ENCODE results near the gene IL17B. TPM values are rescaled to one million over a fixed set of nuclear protein-coding genes. Genes with fewer than 3 reads are reported as not detected.

IL17B gene
- total and polyA plus RNA-seq, 2 donors (not counting 3 experiments of a cell fraction or from before 2014, with no cell fraction given) = not detected

- no TSS peak for BruUV-seq (replicated peaks)
- DNase-seq (ENCODE audit: low read depth, low spot score) (no peak), FAIRE-seq (no peak)
- Histone ChIP-seq H3K4me2 (ENCODE audit: insufficient read depth, low read length) (no peak overlapping the region), H4K20me1 (replicated peaks; ENCODE audit: control insufficient read depth, extremely low read depth, insufficient read depth, low read length) (no peaks in the 10 kb centered on the region), H2AFZ (ENCODE audit: low read depth, low read length) (no peak overlapping the region), H3K9me1 (replicated peaks; ENCODE audit: control insufficient read depth, extremely low read depth, insufficient read depth, low read length) (no peaks in the 10 kb centered on the region), H3K27ac (ENCODE audit: insufficient read depth, low read depth, low read length) (no peak overlapping the region), H3K79me2 (ENCODE audit: control insufficient read depth, insufficient read depth, low read length) (no peaks in the 10 kb centered on the region), H3K27me3 (ENCODE audit: control insufficient read depth in 2 of 2, insufficient read depth in 2 of 2, low read length in 2 of 2) (no peaks in the 10 kb centered on the region), H3K4me3 (replicated peaks in 1 of 3; ENCODE audit: insufficient read depth in 1 of 3, low read depth in 1 of 3, low read length in 3 of 3) (no peak overlapping the region), H3K9ac (replicated peaks; ENCODE audit: extremely low read depth, insufficient read depth, low read length) (no peak overlapping the region), H3K36me3 (ENCODE audit: control insufficient read depth in 2 of 2, extremely low read depth in 1 of 2, insufficient read depth in 2 of 2, low read length in 2 of 2) (no peaks in the 10 kb centered on the region), H3K4me1 (ENCODE audit: control insufficient read depth, extremely low read depth, insufficient read depth, low read length) (peaks cover 13% of the 10 kb centered on the region), H3K9me3 (replicated peaks; ENCODE audit: control insufficient read depth, insufficient read depth, low read length) (no peaks in the 10 kb centered on the region)
- ChIA-PET CTCF (interaction anchor here (0.9 to 1.7 kb wide), 5 partner anchors 15 to 111 kb away, joined by 3 to 4 read pairs (median 4); no protein-coding TSS in a partner anchor), POLR2A (no interaction called here)
- intact Hi-C loops (cut with micrococcal nuclease) = no loop called here
- TF ChIP-seq MAX (IDR thresholded peaks at IDR 0.05; ENCODE audit: insufficient read depth, insufficient read length) = no peak
- TF ChIP-seq GATA2 (IDR thresholded peaks at IDR 0.05; ENCODE audit: insufficient read depth, insufficient read length, low read depth, low read length) = no peak
- TF ChIP-seq POLR2A (IDR thresholded peaks at IDR 0.05; ENCODE audit: low read depth, low read length) = no peak
- TF ChIP-seq POLR2AphosphoS5 (IDR thresholded peaks at IDR 0.05; ENCODE audit: insufficient read depth, low read depth, low read length) = no peak
- TF ChIP-seq FOS (IDR thresholded peaks at IDR 0.05; ENCODE audit: borderline replicate concordance, insufficient read depth, low read length) = no peak
- TF ChIP-seq MYC (IDR thresholded peaks at IDR 0.05; ENCODE audit: low read depth, low read length) = no peak
- TF ChIP-seq JUN (IDR thresholded peaks at IDR 0.05; ENCODE audit: borderline replicate concordance, insufficient read depth, insufficient read length, low read depth) = no peak
- dilution Hi-C loops (cut with MboI; ENCODE audit: extremely low pct_ligation_motif_present, low sequenced_read_pairs) = no loop called here
These were observed 48.9 kb upstream of the IL17B start for GRCh38 chr5:149428032-149428431.

GRCh38 chr5:149427374-149427773, 48.3 kb upstream of the IL17B start:
- Histone ChIP-seq H3K36me3 (ENCODE audit: control insufficient read depth in 2 of 2, extremely low read depth in 1 of 2, insufficient read depth in 2 of 2, low read length in 2 of 2) (no peaks in the 10 kb centered on the region), H3K9ac (replicated peaks; ENCODE audit: extremely low read depth, insufficient read depth, low read length) (no peak overlapping the region), H2AFZ (ENCODE audit: low read depth, low read length) (no peak overlapping the region), H3K4me3 (replicated peaks in 1 of 3; ENCODE audit: insufficient read depth in 1 of 3, low read depth in 1 of 3, low read length in 3 of 3) (no peak overlapping the region), H4K20me1 (replicated peaks; ENCODE audit: control insufficient read depth, extremely low read depth, insufficient read depth, low read length) (no peaks in the 10 kb centered on the region), H3K27me3 (ENCODE audit: control insufficient read depth in 2 of 2, insufficient read depth in 2 of 2, low read length in 2 of 2) (no peaks in the 10 kb centered on the region), H3K27ac (ENCODE audit: insufficient read depth, low read depth, low read length) (no peak overlapping the region), H3K4me1 (ENCODE audit: control insufficient read depth, extremely low read depth, insufficient read depth, low read length) (peaks cover 18% of the 10 kb centered on the region), H3K79me2 (ENCODE audit: control insufficient read depth, insufficient read depth, low read length) (no peaks in the 10 kb centered on the region), H3K9me3 (replicated peaks; ENCODE audit: control insufficient read depth, insufficient read depth, low read length) (no peaks in the 10 kb centered on the region), H3K9me1 (replicated peaks; ENCODE audit: control insufficient read depth, extremely low read depth, insufficient read depth, low read length) (no peaks in the 10 kb centered on the region), H3K4me2 (ENCODE audit: insufficient read depth, low read length) (no peak overlapping the region)
- TF ChIP-seq JUN (IDR thresholded peaks at IDR 0.05; ENCODE audit: borderline replicate concordance, insufficient read depth, insufficient read length, low read depth) = no peak
- TF ChIP-seq CTCF (IDR thresholded peaks at IDR 0.05; ENCODE audit: extremely low read depth in 1 of 2, insufficient read depth in 1 of 2, low read depth in 1 of 2, low read length in 2 of 2) = no peak
- intact Hi-C loops (cut with micrococcal nuclease) = no loop called here
- ChIA-PET CTCF (no interaction called here), POLR2A (no interaction called here)
- no TSS peak for BruUV-seq (replicated peaks)
- FAIRE-seq (no peak), DNase-seq (ENCODE audit: low read depth, low spot score) (no peak)
- dilution Hi-C loops (cut with MboI; ENCODE audit: extremely low pct_ligation_motif_present, low sequenced_read_pairs) = no loop called here

Measured in endothelial cell of umbilical vein (primary cell).